Neutrophil (primary cell): ENCODE data around the gene LONRF3.

Experiments used
- H3K27ac ChIP-seq: fragments of 200-600 bp; sonication (generic); 2 replicates; pipeline ENCODE4 v1.5.1; 2016; ENCODE audit warnings: mild to moderate bottlenecking, moderate library complexity
- H3K27me3 ChIP-seq: fragments of 200-600 bp; sonication (generic); 2 replicates; pipeline ENCODE4 v1.6.0; 2016; ENCODE audit warnings: mild to moderate bottlenecking
- H3K36me3 ChIP-seq: fragments of 200-600 bp; sonication (generic); 2 replicates; pipeline ENCODE4 v1.5.1; 2017
- H3K4me1 ChIP-seq, 2 experiments: fragments of 200-600 bp in 1 of 2; sonication (generic) in 1 of 2; 1 replicate in 1 of 2; 2 replicates in 1 of 2; pipeline versions ENCODE4 v1.5.1 to v1.6.1; 2013 to 2016; ENCODE audit warnings: low read depth in 1 of 2, low read length in 1 of 2, mild to moderate bottlenecking in 1 of 2, moderate library complexity in 1 of 2; ENCODE audit not compliant: control insufficient read depth in 1 of 2, insufficient read depth in 1 of 2
- H3K4me3 ChIP-seq, 2 experiments: fragments of 200-600 bp in 1 of 2; sonication (generic) in 1 of 2; 1 replicate in 1 of 2; 2 replicates in 1 of 2; pipeline ENCODE4 v1.5.1; 2013 to 2016; ENCODE audit warnings: low read depth in 1 of 2, low read length in 1 of 2, mild to moderate bottlenecking in 1 of 2, moderate library complexity in 1 of 2
- H3K9me3 ChIP-seq: fragments of 200-600 bp; sonication (generic); 2 replicates; pipeline ENCODE4 v1.5.1; 2016
- TF ChIP-seq, protein P1 (sequence below): fragments of 200-600 bp; sonication (generic); IDR thresholded peaks from 2 replicates; pipeline ENCODE4 v1.5.1; 2016; ENCODE audit warnings: antibody characterized with exemption

The LONRF3 gene

GRCh38 chrX:119042040-119042439, 67.6 kb downstream of the LONRF3 start:
- H3K4me1 ChIP-seq: no peaks in the 10 kb centered on the region
- no peaks in the 10 kb centered on the region for H3K27me3 ChIP-seq
- no peak overlapping the region for H3K4me3 ChIP-seq
- no peaks in the 10 kb centered on the region for H3K9me3 ChIP-seq
- H3K27ac ChIP-seq: no peak overlapping the region
- TF ChIP-seq, protein P1, sequence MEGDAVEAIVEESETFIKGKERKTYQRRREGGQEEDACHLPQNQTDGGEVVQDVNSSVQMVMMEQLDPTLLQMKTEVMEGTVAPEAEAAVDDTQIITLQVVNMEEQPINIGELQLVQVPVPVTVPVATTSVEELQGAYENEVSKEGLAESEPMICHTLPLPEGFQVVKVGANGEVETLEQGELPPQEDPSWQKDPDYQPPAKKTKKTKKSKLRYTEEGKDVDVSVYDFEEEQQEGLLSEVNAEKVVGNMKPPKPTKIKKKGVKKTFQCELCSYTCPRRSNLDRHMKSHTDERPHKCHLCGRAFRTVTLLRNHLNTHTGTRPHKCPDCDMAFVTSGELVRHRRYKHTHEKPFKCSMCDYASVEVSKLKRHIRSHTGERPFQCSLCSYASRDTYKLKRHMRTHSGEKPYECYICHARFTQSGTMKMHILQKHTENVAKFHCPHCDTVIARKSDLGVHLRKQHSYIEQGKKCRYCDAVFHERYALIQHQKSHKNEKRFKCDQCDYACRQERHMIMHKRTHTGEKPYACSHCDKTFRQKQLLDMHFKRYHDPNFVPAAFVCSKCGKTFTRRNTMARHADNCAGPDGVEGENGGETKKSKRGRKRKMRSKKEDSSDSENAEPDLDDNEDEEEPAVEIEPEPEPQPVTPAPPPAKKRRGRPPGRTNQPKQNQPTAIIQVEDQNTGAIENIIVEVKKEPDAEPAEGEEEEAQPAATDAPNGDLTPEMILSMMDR: no peak
- no peaks in the 10 kb centered on the region for H3K36me3 ChIP-seq

GRCh38 chrX:119042996-119043395, 68.6 kb downstream of the LONRF3 start:
- H3K27ac ChIP-seq: no peak overlapping the region
- TF ChIP-seq, protein P1: no peak
- H3K4me1 ChIP-seq: no peaks in the 10 kb centered on the region
- no peaks in the 10 kb centered on the region for H3K27me3 ChIP-seq
- no peak overlapping the region for H3K4me3 ChIP-seq
- H3K9me3 ChIP-seq: no peaks in the 10 kb centered on the region
- H3K36me3 ChIP-seq: no peaks in the 10 kb centered on the region

- TF ChIP-seq, protein P1: no peak
- H3K4me3 ChIP-seq: no peak overlapping the region
- no peaks in the 10 kb centered on the region for H3K36me3 ChIP-seq
- no peaks in the 10 kb centered on the region for H3K4me1 ChIP-seq
- H3K9me3 ChIP-seq: no peaks in the 10 kb centered on the region
- H3K27me3 ChIP-seq: no peaks in the 10 kb centered on the region
- no peak overlapping the region for H3K27ac ChIP-seq
Observed at GRCh38 chrX:119045884-119046283, 71.5 kb downstream of the LONRF3 start.

DNA sequence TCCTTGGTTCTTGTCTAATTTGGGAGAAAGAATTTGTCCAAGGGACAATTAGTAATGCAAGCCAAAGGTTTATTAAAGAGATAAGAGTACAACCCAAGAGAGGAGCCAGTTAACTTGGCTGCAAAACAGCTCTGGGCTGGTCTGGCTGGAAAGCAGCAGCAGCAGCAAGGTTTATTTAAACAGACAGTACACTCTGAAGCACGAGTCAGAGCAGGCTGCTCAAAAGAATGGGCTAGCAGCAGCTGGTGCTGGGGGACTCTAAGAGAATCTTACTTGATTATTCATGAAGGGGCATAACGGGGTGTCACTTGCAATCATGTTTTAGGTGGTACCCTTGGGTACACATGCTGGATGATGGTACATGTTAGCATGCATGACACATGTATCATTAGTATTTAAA, 81.3 kb downstream of the LONRF3 start:
- Histone ChIP-seq H3K36me3 (no peaks in the 10 kb centered on the region), H3K4me1 (no peaks in the 10 kb centered on the region), H3K27me3 (no peaks in the 10 kb centered on the region), H3K9me3 (no peaks in the 10 kb centered on the region), H3K27ac (no peak overlapping the region), H3K4me3 (no peak overlapping the region)
- TF ChIP-seq, protein P1: no peak

- H3K27me3 ChIP-seq: no peaks in the 10 kb centered on the region
- no peaks in the 10 kb centered on the region for H3K36me3 ChIP-seq
- TF ChIP-seq, protein P1: no peak
- H3K9me3 ChIP-seq: no peaks in the 10 kb centered on the region
- H3K4me3 ChIP-seq: no peak overlapping the region
- no peak overlapping the region for H3K27ac ChIP-seq
- H3K4me1 ChIP-seq: no peaks in the 10 kb centered on the region
Observed at GRCh38 chrX:119062750-119063374, 88.4 kb downstream of the LONRF3 start.
